Nephron progenitor cell (in vitro differentiated cells): ENCODE measurements around the gene REPIN1.
A peak's percentile ranks its signal among the peaks of the same experiment; 100 is the strongest.

Source experiments
- DNase-seq: peaks from one replicate; pipeline ENCODE4 v3.0.0; 2021
- H3K27ac Mint-ChIP-seq: 2 replicates; pipeline ENCODE4 v1.8.0; 2021; ENCODE audit warnings: mild to moderate bottlenecking, moderate library complexity, mixed read lengths
- H3K27me3 Mint-ChIP-seq: 2 replicates; pipeline ENCODE4 v1.8.0; 2021; ENCODE audit warnings: mild to moderate bottlenecking, low read depth, mixed read lengths; ENCODE audit not compliant: poor library complexity
- H3K36me3 Mint-ChIP-seq: 2 replicates; pipeline ENCODE4 v1.8.0; 2021; ENCODE audit warnings: low read depth, mixed read lengths
- H3K4me1 Mint-ChIP-seq: 2 replicates; pipeline ENCODE4 v1.8.0; 2021; ENCODE audit warnings: mixed read lengths
- H3K4me3 Mint-ChIP-seq: 2 replicates; pipeline ENCODE4 v1.8.0; 2021; ENCODE audit warnings: mild to moderate bottlenecking, moderate library complexity, mixed read lengths
- H3K9me3 Mint-ChIP-seq: 2 replicates; pipeline ENCODE4 v1.8.0; 2021; ENCODE audit warnings: mild to moderate bottlenecking, moderate library complexity, mixed read lengths
- CTCF ChIP-seq: fragments of 200-600 bp; sonication (generic); IDR thresholded peaks from 2 replicates; pipeline ENCODE4 v1.5.0; 2021; ENCODE audit warnings: antibody characterized with exemption

REPIN1 gene

GRCh38 chr7:150338166-150338829 lies 30.3 kb upstream of the REPIN1 start:
- no peak for DNase-seq
- Mint-ChIP-seq H3K4me3 (no peak overlapping the region), H3K36me3 (no peaks in the 10 kb centered on the region), H3K27me3 (peaks cover 64% of the 10 kb centered on the region), H3K4me1 (peaks cover 49% of the 10 kb centered on the region), H3K9me3 (peaks cover 3% of the 10 kb centered on the region), H3K27ac (no peak overlapping the region)
- TF ChIP-seq CTCF: no peak

- DNase-seq: no peak
- TF ChIP-seq CTCF: no peak
- Mint-ChIP-seq H3K36me3 (no peaks in the 10 kb centered on the region), H3K4me1 (peaks cover 49% of the 10 kb centered on the region), H3K4me3 (peak overlapping the region; percentile 47), H3K27me3 (peaks cover 71% of the 10 kb centered on the region), H3K9me3 (peaks cover 13% of the 10 kb centered on the region), H3K27ac (no peak overlapping the region)
These were observed 29.2 kb upstream of the REPIN1 start for GRCh38 chr7:150339409-150339809.

GRCh38 chr7:150340024-150340749 lies 28.4 kb upstream of the REPIN1 start:
- H3K9me3 Mint-ChIP-seq: peaks cover 19% of the 10 kb centered on the region
- peak; percentile 53 for DNase-seq

GRCh38 chr7:150340875-150341262 lies 27.8 kb upstream of the REPIN1 start:
- Mint-ChIP-seq H3K27me3 (peaks cover 77% of the 10 kb centered on the region), H3K9me3 (peaks cover 19% of the 10 kb centered on the region), H3K4me3 (peak overlapping the region; percentile 82), H3K27ac (no peak overlapping the region), H3K36me3 (no peaks in the 10 kb centered on the region), H3K4me1 (peaks cover 40% of the 10 kb centered on the region)
- no peak for TF ChIP-seq CTCF
- no peak for DNase-seq

More at GRCh38 chr7:150340024-150340749, 28.4 kb upstream of the REPIN1 start:
- H3K27me3 Mint-ChIP-seq: peaks cover 73% of the 10 kb centered on the region
- H3K4me3 Mint-ChIP-seq: peak overlapping the region; percentile 47
- peaks cover 47% of the 10 kb centered on the region for H3K4me1 Mint-ChIP-seq
- H3K27ac Mint-ChIP-seq: no peak overlapping the region
- H3K36me3 Mint-ChIP-seq: no peaks in the 10 kb centered on the region
- TF ChIP-seq CTCF: no peak

- Mint-ChIP-seq H3K4me1 (peaks cover 40% of the 10 kb centered on the region), H3K36me3 (no peaks in the 10 kb centered on the region), H3K9me3 (peaks cover 23% of the 10 kb centered on the region), H3K27me3 (peaks cover 78% of the 10 kb centered on the region), H3K4me3 (peak within 1 kb of the TSS; percentile 82), H3K27ac (no peak within 1 kb of the TSS)
- TF ChIP-seq CTCF: no peak
- DNase-seq: peak; percentile 75
These were observed 27.1 kb upstream of the REPIN1 start, which contains the start of gene RARRES2 for GRCh38 chr7:150341263-150342120. Gene RARRES2, minus strand, starts transcription at chr7:150341629. Its CDS starts 1,020 bp downstream, at chr7:150340609.
